Hepatocyte (in vitro differentiated cells): Measurements from ENCODE around the gene SAP30BP. TPM values are rescaled to one million over a fixed set of nuclear protein-coding genes. Genes with fewer than 3 reads are reported as not detected.

Source experiments
- DNase-seq: peaks from one replicate; pipeline ENCODE4 v3.0.0-alpha.2; 2016; ENCODE audit warnings: low spot score
- H2AFZ ChIP-seq: fragments of 200-600 bp; sonication (generic); 2 replicates; pipeline ENCODE4 v1.6.0; 2016; ENCODE audit warnings: antibody characterized with exemption, mild to moderate bottlenecking
- H3K27ac ChIP-seq: fragments of 200-600 bp; sonication (generic); 2 replicates; pipeline ENCODE4 v1.5.1; 2016; ENCODE audit warnings: mild to moderate bottlenecking
- H3K27me3 ChIP-seq: fragments of 200-600 bp; sonication (generic); 2 replicates; pipeline ENCODE4 v1.6.1; 2016
- H3K36me3 ChIP-seq: fragments of 200-600 bp; sonication (generic); replicated peaks from 2 replicates; pipeline ENCODE4 v1.5.1; 2016; ENCODE audit warnings: low read depth; ENCODE audit not compliant: insufficient read depth
- H3K4me1 ChIP-seq: fragments of 200-600 bp; sonication (generic); 2 replicates; pipeline ENCODE4 v1.5.1; 2016; ENCODE audit warnings: mild to moderate bottlenecking, moderate library complexity; ENCODE audit not compliant: insufficient read depth
- H3K4me2 ChIP-seq: fragments of 200-600 bp; sonication (generic); 2 replicates; pipeline ENCODE4 v1.6.0; 2016
- H3K4me3 ChIP-seq: fragments of 200-600 bp; sonication (generic); 2 replicates; pipeline ENCODE4 v1.5.1; 2016; ENCODE audit warnings: mild to moderate bottlenecking
- H3K79me2 ChIP-seq: fragments of 200-600 bp; sonication (generic); 2 replicates; pipeline ENCODE4 v1.6.0; 2017; ENCODE audit warnings: mild to moderate bottlenecking
- H3K9me2 ChIP-seq: fragments of 200-600 bp; sonication (generic); replicated peaks from 2 replicates; pipeline ENCODE4 v1.6.0; 2017; ENCODE audit warnings: mild to moderate bottlenecking; ENCODE audit not compliant: insufficient read depth
- H3K9me3 ChIP-seq: fragments of 200-600 bp; sonication (generic); 2 replicates; pipeline ENCODE4 v1.5.1; 2016; ENCODE audit warnings: low read depth, mild to moderate bottlenecking
- H4K20me1 ChIP-seq: fragments of 200-600 bp; sonication (generic); 2 replicates; pipeline ENCODE4 v1.6.0; 2016; ENCODE audit warnings: mild to moderate bottlenecking; ENCODE audit not compliant: insufficient read depth, poor library complexity, severe bottlenecking
- EZH2 ChIP-seq: fragments of 200-600 bp; sonication (generic); IDR thresholded peaks from 2 replicates; pipeline ENCODE4 v1.6.1; 2016; ENCODE audit warnings: antibody characterized with exemption, mild to moderate bottlenecking, borderline replicate concordance
- EZH2phosphoT487 ChIP-seq: fragments of 200-600 bp; sonication (generic); IDR thresholded peaks from one replicate; pipeline ENCODE4 v1.6.1; 2018; ENCODE audit warnings: antibody characterized with exemption, mild to moderate bottlenecking, low read depth, moderate library complexity; ENCODE audit not compliant: unreplicated experiment, severe bottlenecking
- whole genome bisulfite sequencing: methylation state at CpG from one replicate; pipeline ENCODE4 v1.1.6; 2016; ENCODE audit warnings: low lambda C conversion rate; ENCODE audit errors: missing lambda C conversion rate; 5-methylcytosine and 5-hydroxymethylcytosine counted together
- polyA plus RNA-seq: library from polyadenylated mRNA; unstranded; fragments of >200 nt; fragmentation: Nextera tagmentation; extraction: Ambion mirVana; gene quantifications from 2 replicates; pipeline ENCODE4 v1.2.1, GENCODE V29; 2016
- total RNA-seq: library from RNA; depleted of rRNA; stranded (reverse); fragments of >200 nt; gene quantifications from 2 replicates; pipeline ENCODE4 v1.2.3, GENCODE V29; 2014
- TF ChIP-seq, protein P1 (sequence below): fragments of 200-600 bp; sonication (generic); IDR thresholded peaks from 2 replicates; pipeline ENCODE4 v1.5.1; 2016; ENCODE audit warnings: antibody characterized with exemption, mild to moderate bottlenecking; ENCODE audit not compliant: poor library complexity

Gene SAP30BP
- total and polyA plus RNA-seq, 2 experiments from 2014 or later: 67.5 to 89.9 TPM

DNA sequence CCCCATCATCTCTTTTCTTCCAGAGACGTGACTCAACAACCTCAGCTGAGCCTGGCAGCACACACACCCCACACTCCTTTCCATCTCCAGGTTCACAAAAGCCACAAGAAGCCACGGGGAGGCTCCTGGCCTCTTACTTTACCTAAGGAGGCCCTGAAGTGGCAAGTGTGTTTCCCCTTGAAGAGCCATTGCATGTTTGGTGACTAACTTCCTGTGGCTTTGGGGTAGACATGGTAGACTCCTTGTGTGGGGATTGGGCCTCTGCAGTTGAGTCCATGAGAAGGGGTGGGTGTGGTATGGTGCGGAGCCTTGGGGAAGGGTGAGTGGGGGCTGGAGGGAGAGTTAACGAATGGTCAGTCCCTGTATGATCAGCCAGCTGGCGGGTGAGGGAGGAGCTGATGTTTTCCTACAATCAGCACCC, 24.2 kb downstream of the SAP30BP start:
- no peaks in the 10 kb centered on the region for H3K27me3 ChIP-seq
- no peaks in the 10 kb centered on the region for H3K36me3 ChIP-seq
- H3K9me3 ChIP-seq: no peaks in the 10 kb centered on the region
- WGBS: 93% methylated on average over 5 of the region's 5 CpGs
- no peaks in the 10 kb centered on the region for H3K9me2 ChIP-seq
- H3K79me2 ChIP-seq: peaks cover 55% of the 10 kb centered on the region
- no peaks in the 10 kb centered on the region for H3K4me1 ChIP-seq
- no peak overlapping the region for H3K4me3 ChIP-seq
- H3K4me2 ChIP-seq: no peak overlapping the region
- no peak overlapping the region for H3K27ac ChIP-seq
- H4K20me1 ChIP-seq: no peaks in the 10 kb centered on the region
- DNase-seq: no peak
- H2AFZ ChIP-seq: no peak overlapping the region
- TF ChIP-seq EZH2: no peak
- TF ChIP-seq EZH2phosphoT487: no peak
- TF ChIP-seq, protein P1, sequence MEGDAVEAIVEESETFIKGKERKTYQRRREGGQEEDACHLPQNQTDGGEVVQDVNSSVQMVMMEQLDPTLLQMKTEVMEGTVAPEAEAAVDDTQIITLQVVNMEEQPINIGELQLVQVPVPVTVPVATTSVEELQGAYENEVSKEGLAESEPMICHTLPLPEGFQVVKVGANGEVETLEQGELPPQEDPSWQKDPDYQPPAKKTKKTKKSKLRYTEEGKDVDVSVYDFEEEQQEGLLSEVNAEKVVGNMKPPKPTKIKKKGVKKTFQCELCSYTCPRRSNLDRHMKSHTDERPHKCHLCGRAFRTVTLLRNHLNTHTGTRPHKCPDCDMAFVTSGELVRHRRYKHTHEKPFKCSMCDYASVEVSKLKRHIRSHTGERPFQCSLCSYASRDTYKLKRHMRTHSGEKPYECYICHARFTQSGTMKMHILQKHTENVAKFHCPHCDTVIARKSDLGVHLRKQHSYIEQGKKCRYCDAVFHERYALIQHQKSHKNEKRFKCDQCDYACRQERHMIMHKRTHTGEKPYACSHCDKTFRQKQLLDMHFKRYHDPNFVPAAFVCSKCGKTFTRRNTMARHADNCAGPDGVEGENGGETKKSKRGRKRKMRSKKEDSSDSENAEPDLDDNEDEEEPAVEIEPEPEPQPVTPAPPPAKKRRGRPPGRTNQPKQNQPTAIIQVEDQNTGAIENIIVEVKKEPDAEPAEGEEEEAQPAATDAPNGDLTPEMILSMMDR: no peak

DNA sequence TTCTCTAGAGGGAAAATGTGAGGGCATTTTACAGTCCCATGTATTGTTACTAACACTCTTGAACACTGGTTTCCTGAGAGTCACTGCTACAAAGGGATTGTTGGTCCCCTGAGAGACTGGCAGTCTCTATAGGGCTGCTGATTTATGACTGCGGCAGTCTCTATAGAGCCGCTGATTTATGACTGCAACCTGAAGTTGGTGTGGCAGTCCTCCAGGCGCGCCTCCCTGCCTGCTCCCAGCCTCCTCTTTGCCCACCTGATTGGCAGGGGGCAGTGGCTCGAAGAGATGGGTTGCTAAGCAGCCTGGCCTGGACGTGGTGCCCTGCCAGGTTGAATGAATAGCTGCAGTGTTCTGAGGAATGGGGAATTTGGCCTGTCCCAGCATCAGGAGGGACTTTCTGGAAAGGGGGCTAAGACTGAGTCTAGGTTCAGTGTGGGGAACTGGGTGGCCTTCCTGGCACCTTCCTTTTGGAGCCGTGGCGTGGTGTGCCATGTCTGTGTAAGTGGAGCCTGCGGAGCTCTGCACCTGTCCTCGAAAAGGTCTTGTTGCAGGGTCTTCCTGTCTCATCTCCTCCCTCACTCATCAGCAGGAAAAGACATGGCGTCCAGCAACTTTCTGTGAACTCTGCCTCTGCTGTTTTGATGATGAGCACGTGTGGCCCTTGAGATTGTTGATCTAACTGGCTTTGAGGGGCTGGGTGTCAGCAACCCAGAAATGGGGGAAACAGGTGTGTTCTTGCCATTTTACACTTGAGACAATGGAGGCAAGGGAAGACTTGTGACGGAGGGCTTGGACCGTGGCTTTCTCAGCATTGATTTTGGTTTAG, 24.9 kb downstream of the SAP30BP start:
- no peak for DNase-seq
- H3K4me1 ChIP-seq: no peaks in the 10 kb centered on the region
- no peak overlapping the region for H3K27ac ChIP-seq
- H4K20me1 ChIP-seq: no peaks in the 10 kb centered on the region
- TF ChIP-seq EZH2phosphoT487 (no peak), EZH2 (no peak)
- TF ChIP-seq, protein P1: no peak
- no peaks in the 10 kb centered on the region for H3K9me3 ChIP-seq
- no peak overlapping the region for H2AFZ ChIP-seq
- 90% methylated on average over 14 of the region's 14 CpGs for WGBS
- H3K79me2 ChIP-seq: peaks cover 49% of the 10 kb centered on the region
- H3K27me3 ChIP-seq: no peaks in the 10 kb centered on the region
- no peaks in the 10 kb centered on the region for H3K36me3 ChIP-seq
- no peak overlapping the region for H3K4me2 ChIP-seq
- no peak overlapping the region for H3K4me3 ChIP-seq
- no peaks in the 10 kb centered on the region for H3K9me2 ChIP-seq

DNA sequence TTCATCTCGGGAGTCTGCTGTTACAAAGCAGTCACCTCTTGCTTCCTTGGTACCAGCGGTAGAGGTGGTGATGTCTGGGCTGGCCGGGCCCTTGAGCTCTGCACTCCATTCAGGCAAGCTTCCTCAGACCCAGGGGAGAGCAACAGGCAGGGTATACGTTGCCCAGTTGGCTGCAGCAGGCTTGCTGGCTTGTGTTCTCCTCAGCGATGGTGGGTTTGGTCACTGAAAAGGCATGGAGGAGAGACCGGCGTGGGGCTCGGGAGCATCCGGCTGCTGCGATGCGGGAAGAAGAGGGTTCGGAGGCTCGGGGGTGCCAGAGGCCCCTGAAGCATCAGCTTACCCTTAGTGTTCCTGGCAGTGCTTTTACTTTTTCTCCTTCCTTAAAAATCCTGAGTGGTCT, 25.8 kb downstream of the SAP30BP start:
- no peaks in the 10 kb centered on the region for H3K9me3 ChIP-seq
- DNase-seq: no peak
- H2AFZ ChIP-seq: no peak overlapping the region
- H3K27me3 ChIP-seq: no peaks in the 10 kb centered on the region
- TF ChIP-seq, protein P1: no peak
- TF ChIP-seq EZH2phosphoT487: no peak
- TF ChIP-seq EZH2: no peak
- peaks cover 9% of the 10 kb centered on the region for H3K4me1 ChIP-seq
- H3K79me2 ChIP-seq: peaks cover 39% of the 10 kb centered on the region
- no peak overlapping the region for H3K4me2 ChIP-seq
- H3K27ac ChIP-seq: peak overlapping the region; percentile 61
- WGBS: 91% methylated on average over 13 of the region's 13 CpGs
- no peaks in the 10 kb centered on the region for H3K36me3 ChIP-seq
- no peaks in the 10 kb centered on the region for H4K20me1 ChIP-seq
- H3K4me3 ChIP-seq: no peak overlapping the region
- H3K9me2 ChIP-seq: no peaks in the 10 kb centered on the region
